H1 (cell line): ENCODE data around the gene AIFM3. TPM values are rescaled to one million over a fixed set of nuclear protein-coding genes. Genes with fewer than 3 reads are reported as not detected.

Source experiments
- CTBP2 ChIP-seq: IDR thresholded peaks from 2 replicates; pipeline ENCODE4 v1.7.0; 2011; ENCODE audit warnings: borderline replicate concordance, mild to moderate bottlenecking, moderate library complexity, mixed read lengths, low read length; ENCODE audit not compliant: insufficient read depth, insufficient read length
- GABPA ChIP-seq: IDR thresholded peaks from 2 replicates; pipeline ENCODE4 v1.6.1; 2011; ENCODE audit warnings: mild to moderate bottlenecking, low read length, moderate library complexity, borderline replicate concordance; ENCODE audit not compliant: insufficient read depth
- JUN ChIP-seq: IDR thresholded peaks from 2 replicates; pipeline ENCODE4 v1.6.1; 2011; ENCODE audit warnings: low read depth, mild to moderate bottlenecking, improper control_type of control experiment, low read length
- JUND ChIP-seq: IDR thresholded peaks from 2 replicates; pipeline ENCODE4 v1.6.1; 2011; ENCODE audit warnings: mild to moderate bottlenecking, improper control_type of control experiment, low read length
- NANOG ChIP-seq: IDR thresholded peaks from 2 replicates; pipeline ENCODE4 v1.6.1; 2011; ENCODE audit warnings: low read length, low read depth, mild to moderate bottlenecking, inconsistent platforms; ENCODE audit not compliant: insufficient read depth, poor library complexity, severe bottlenecking
- PHF8 ChIP-seq: fragments of 200-600 bp; sonication (generic); conservative IDR thresholded peaks from 2 replicates; pipeline ENCODE4 v1.7.1; 2012; ENCODE audit warnings: low read depth, mild to moderate bottlenecking, inconsistent platforms, low read length, moderate library complexity
- RBBP5 ChIP-seq: IDR thresholded peaks from 2 replicates; pipeline ENCODE4 v1.7.1; 2012; ENCODE audit warnings: low read depth, mild to moderate bottlenecking, inconsistent platforms, low read length, moderate library complexity, borderline replicate concordance
- RNF2 ChIP-seq: fragments of 200-900, 300-1000 bp; sonication (generic); IDR thresholded peaks from 2 replicates; pipeline ENCODE4 v1.7.1; 2016; ENCODE audit warnings: borderline replicate concordance, low read depth, mild to moderate bottlenecking, antibody characterized with exemption, low read length; ENCODE audit not compliant: poor library complexity, severe bottlenecking; ENCODE audit errors: missing control alignments
- SIN3A ChIP-seq, 2 experiments: IDR thresholded peaks in 1 of 2; conservative IDR thresholded peaks in 1 of 2; 2 replicates each; pipeline ENCODE4 v1.6.1; 2011 to 2012; ENCODE audit warnings: low read length in 2 of 2, improper control_type of control experiment in 1 of 2, low read depth in 1 of 2, mild to moderate bottlenecking in 1 of 2
- SUZ12 ChIP-seq: fragments of 200-600 bp; sonication (generic); IDR thresholded peaks from 2 replicates; pipeline ENCODE4 v1.6.1; 2012; ENCODE audit warnings: mild to moderate bottlenecking, inconsistent platforms, low read length, moderate library complexity, mixed read lengths
- polyA plus RNA-seq, 7 experiments: library from polyadenylated mRNA; depleted of rRNA in 3 of 7; stranded (reverse) in 5 of 7; unstranded in 2 of 7; fragments of >200 nt in 5 of 7; fragments of 200-250 nt in 2 of 7; gene quantifications; 1 replicate in 5 of 7; 2 replicates in 1 of 7; 4 replicates in 1 of 7; pipeline versions ENCODE4 v1.2.1 to v1.2.3, GENCODE V29; 2011 to 2013; ENCODE audit warnings: missing spikeins in 2 of 7, mixed read lengths in 2 of 7
- total RNA-seq: library from RNA; stranded (reverse); fragmentation: NEBNext Ultra II Directional; extraction: Animal tissue kit (Norgen Biotek cat#: 25700); gene quantifications from 2 replicates; pipeline ENCODE4 v1.2.1, GENCODE V29; 2021

AIFM3 gene
- total and polyA plus RNA-seq, 2 of the 8 experiments (the other 6 are each of a cell fraction or from before 2014, with no cell fraction given) = 0.86 to 1.4 TPM

- TF ChIP-seq SIN3A (conservative IDR thresholded peaks at IDR 0.05 in 1 of 2, IDR thresholded peaks at IDR 0.05 in 1 of 2; ENCODE audit: low read depth in 1 of 2, low read length in 2 of 2) (no peak), GABPA (no peak), PHF8 (no peak), SUZ12 (no peak), JUN (no peak), RNF2 (no peak), CTBP2 (no peak), NANOG (no peak), JUND (no peak), RBBP5 (no peak)
Observed at GRCh38 chr22:20977516-20978170, 10.6 kb downstream of the AIFM3 start (continued).
